C4-2B (cell line): ENCODE results near the gene NKD1.

Experiments used
- ZFX ChIP-seq: fragments of 450-650 bp; IDR thresholded peaks from 2 replicates; pipeline ENCODE4 v1.6.1; 2017
- TF ChIP-seq, protein P1 (sequence below): fragments of 450-650 bp; conservative IDR thresholded peaks from 2 replicates; pipeline ENCODE4 v1.5.1; 2017; ENCODE audit warnings: mild to moderate bottlenecking

DNA sequence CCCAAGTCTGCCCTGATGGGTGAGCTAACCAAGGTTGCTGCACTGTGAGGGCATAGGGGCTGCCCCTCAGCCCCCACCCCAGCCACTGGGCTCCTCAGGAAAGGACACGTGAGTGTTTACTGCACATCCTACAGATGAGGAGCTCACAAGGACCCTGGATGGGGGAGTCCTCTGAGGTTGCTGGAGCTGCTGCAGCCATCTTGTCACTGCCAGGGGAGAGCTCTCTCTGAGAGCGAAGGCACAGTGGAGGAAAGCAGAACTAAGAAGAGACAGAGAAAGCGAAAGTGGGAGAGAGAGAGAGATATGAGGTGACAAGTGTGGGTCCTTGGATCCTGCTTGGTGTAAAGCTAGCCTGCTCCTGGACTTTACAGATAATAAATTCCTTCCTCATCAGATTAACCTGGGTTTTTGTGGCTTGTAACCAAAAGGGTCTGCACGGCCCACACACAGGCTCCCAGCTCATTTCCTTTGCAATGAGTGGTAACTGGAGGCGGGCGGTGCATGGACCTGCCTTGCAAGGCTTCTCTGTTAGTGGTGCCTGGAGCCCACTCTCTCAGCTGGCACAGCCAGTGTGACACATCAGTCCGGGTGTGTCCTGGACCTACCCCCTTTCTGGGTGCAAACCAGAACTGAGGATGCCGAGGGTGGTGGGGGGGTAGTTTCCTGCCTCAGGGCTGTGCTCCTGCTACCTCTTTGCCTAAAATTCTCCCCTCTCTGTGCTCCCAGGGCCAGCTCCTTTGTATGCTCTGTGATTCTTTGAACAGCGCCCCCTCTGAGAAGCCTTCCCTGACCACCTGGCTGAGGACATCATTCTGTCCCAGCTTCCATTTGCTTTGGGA, 118.7 kb downstream of the NKD1 start:
- TF ChIP-seq, protein P1, sequence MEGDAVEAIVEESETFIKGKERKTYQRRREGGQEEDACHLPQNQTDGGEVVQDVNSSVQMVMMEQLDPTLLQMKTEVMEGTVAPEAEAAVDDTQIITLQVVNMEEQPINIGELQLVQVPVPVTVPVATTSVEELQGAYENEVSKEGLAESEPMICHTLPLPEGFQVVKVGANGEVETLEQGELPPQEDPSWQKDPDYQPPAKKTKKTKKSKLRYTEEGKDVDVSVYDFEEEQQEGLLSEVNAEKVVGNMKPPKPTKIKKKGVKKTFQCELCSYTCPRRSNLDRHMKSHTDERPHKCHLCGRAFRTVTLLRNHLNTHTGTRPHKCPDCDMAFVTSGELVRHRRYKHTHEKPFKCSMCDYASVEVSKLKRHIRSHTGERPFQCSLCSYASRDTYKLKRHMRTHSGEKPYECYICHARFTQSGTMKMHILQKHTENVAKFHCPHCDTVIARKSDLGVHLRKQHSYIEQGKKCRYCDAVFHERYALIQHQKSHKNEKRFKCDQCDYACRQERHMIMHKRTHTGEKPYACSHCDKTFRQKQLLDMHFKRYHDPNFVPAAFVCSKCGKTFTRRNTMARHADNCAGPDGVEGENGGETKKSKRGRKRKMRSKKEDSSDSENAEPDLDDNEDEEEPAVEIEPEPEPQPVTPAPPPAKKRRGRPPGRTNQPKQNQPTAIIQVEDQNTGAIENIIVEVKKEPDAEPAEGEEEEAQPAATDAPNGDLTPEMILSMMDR, result no peak
- no peak for TF ChIP-seq ZFX
